ENCODE measurements around the gene DNAJC18. TPM values are rescaled to one million over a fixed set of nuclear protein-coding genes. Genes with fewer than 3 reads are reported as not detected.

The DNAJC18 gene
- total and polyA plus RNA-seq, 2 of the 8 experiments (the other 6 are each of a cell fraction or from before 2014, with no cell fraction given): 7.8 to 29.2 TPM

DNA sequence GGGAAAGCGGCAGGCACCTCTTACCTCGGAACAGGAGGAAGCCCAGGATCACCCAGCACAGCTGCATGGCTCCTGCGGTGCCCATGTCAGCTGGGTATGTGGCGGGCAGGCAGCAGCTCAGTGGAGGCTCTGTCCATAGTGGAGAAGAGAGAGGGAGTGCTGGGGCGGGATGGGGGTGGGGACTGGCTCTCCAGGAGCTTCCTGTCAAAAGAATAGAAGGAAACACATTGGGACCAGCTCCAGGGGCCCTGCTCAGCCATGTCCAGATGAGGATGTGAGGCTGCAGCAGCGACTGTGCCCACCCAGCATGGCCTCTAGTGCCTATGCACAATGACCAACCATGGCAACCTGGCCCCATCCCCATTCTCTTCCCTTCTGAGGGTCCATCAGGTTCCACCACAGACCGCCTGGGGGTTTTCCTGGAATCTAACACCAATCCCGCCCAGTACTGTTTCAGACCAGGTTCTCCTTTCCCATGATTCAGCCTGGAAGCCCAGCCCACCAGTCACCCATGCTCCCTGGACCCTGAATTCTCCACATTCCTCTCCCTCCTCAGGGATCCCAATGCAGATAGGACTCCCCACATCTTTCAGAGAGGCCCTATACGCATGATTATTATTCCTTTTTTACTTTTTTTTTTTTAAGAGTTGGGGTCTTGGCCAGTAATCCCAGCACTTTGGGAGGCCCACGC lies 23.4 kb upstream of the DNAJC18 start, which contains the start of gene ECSCR:
Gene ECSCR (minus strand): TSS at position 158 of the 691 bp plus-strand sequence. CDS start 73 bp downstream, at position 85.
- no peaks in the 10 kb centered on the region for H4K20me1 ChIP-seq (replicated peaks in 1 of 2; ENCODE audit: control insufficient read depth in 1 of 2, insufficient read depth in 2 of 2, low read length in 2 of 2)
- H3K79me1 ChIP-seq (ENCODE audit: low read depth, low read length): no peaks in the 10 kb centered on the region
- H3K27ac ChIP-seq (ENCODE audit: low read depth, low read length): no peak within 1 kb of the TSS
- TF ChIP-seq, protein P1, sequence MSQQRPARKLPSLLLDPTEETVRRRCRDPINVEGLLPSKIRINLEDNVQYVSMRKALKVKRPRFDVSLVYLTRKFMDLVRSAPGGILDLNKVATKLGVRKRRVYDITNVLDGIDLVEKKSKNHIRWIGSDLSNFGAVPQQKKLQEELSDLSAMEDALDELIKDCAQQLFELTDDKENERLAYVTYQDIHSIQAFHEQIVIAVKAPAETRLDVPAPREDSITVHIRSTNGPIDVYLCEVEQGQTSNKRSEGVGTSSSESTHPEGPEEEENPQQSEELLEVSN (IDR thresholded peaks at IDR 0.05): peak; percentile 25; the same call in 1 of the 2 replicates
- no peak for TF ChIP-seq EP300 (IDR thresholded peaks at IDR 0.05; ENCODE audit: borderline replicate concordance in 1 of 2, low read depth in 2 of 2, low read length in 2 of 2)
- no peak for TF ChIP-seq EZH2 (IDR thresholded peaks at IDR 0.05; ENCODE audit: low read depth, low read length, severe bottlenecking)
- peak; percentile 82 for TF ChIP-seq TEAD4 (IDR thresholded peaks at IDR 0.05; ENCODE audit: low read depth, low read length)
- no peak for TF ChIP-seq SP2 (IDR thresholded peaks at IDR 0.05; ENCODE audit: low read length)
- TF ChIP-seq RFX5 (IDR thresholded peaks at IDR 0.05; ENCODE audit: borderline replicate concordance, low read depth, low read length): no peak
- no peak for TF ChIP-seq JUN (IDR thresholded peaks at IDR 0.05; ENCODE audit: low read depth, low read length)
- no peak within 1 kb of the TSS for H3K9ac ChIP-seq (replicated peaks in 1 of 4; ENCODE audit: extremely low read depth in 1 of 4, low read depth in 3 of 4, low read length in 3 of 4)
- H2BK5ac ChIP-seq (ENCODE audit: low read depth, low read length): peak within 1 kb of the TSS; percentile 76; the same call in 1 of the 2 replicates
- peak within 1 kb of the TSS; percentile 55 for H3K18ac ChIP-seq (ENCODE audit: extremely low read depth, low read length)
- H4K91ac ChIP-seq (replicated peaks; ENCODE audit: insufficient read length, low read length): peak within 1 kb of the TSS; percentile 60
- H3K27me3 ChIP-seq (replicated peaks in 1 of 4; ENCODE audit: control insufficient read depth in 3 of 4, extremely low read depth in 1 of 4, insufficient read depth in 3 of 4, low read length in 3 of 4): no peaks in the 10 kb centered on the region
- no peak within 1 kb of the TSS for H3K23ac ChIP-seq (ENCODE audit: insufficient read length)
- H3K9me3 ChIP-seq (ENCODE audit: insufficient read depth in 2 of 2, low read depth in 1 of 2, low read length in 1 of 2): no peaks in the 10 kb centered on the region
- 80% methylated on average over 9 of the region's 10 CpGs; no CpG with 5 or more reads in 1 of the 2 experiments for WGBS, 2 experiments (ENCODE audit: extremely low coverage in 1 of 2, insufficient coverage in 1 of 2, insufficient read length in 1 of 2, insufficient replicate concordance in 2 of 2, low coverage in 1 of 2, low lambda C conversion rate in 2 of 2, missing lambda C conversion rate in 1 of 2)
- H3K23me2 ChIP-seq (ENCODE audit: low read depth, low read length): no peaks in the 10 kb centered on the region
- peaks cover 5 to 15% (median 12%) of the 10 kb centered on the region in 4 experiments; a peak in 6 of 7 replicates for H3K4me1 ChIP-seq (replicated peaks in 1 of 4; ENCODE audit: control insufficient read depth in 3 of 4, insufficient read depth in 4 of 4, low read length in 3 of 4)
- peak within 1 kb of the TSS; percentile 86 for H2BK20ac ChIP-seq (ENCODE audit: low read length)
- CTCF ChIA-PET (ENCODE audit: partially characterized antibody): interaction anchor here (0.8 to 1.7 kb wide), 7 partner anchors 8 to 51 kb away, joined by 3 to 13 read pairs (median 4); partner anchors contain the start of genes SMIM33 and STING1
- H3K36me3 ChIP-seq (ENCODE audit: control insufficient read depth in 2 of 4, insufficient read depth in 4 of 4, low read length in 3 of 4): no peaks in the 10 kb centered on the region
- H4K5ac ChIP-seq (ENCODE audit: insufficient read length, low read depth, low read length): no peak within 1 kb of the TSS
- no peak within 1 kb of the TSS for H2BK120ac ChIP-seq (replicated peaks; ENCODE audit: low read depth, low read length)
- no peak within 1 kb of the TSS for H4K8ac ChIP-seq (ENCODE audit: extremely low read depth, insufficient read depth, low read length)
- peak within 1 kb of the TSS; percentile 13; the same call in 1 of the 2 replicates for H2AFZ ChIP-seq (ENCODE audit: low read length)
- H3K14ac ChIP-seq (ENCODE audit: insufficient read length): no peak within 1 kb of the TSS
- peak within 1 kb of the TSS; percentile 32 to 39; a peak in 2 of 4 replicates for H3K4me2 ChIP-seq (ENCODE audit: insufficient read depth in 1 of 2, low read depth in 2 of 2, low read length in 2 of 2)
- no peak within 1 kb of the TSS for H3K4me3 ChIP-seq (ENCODE audit: extremely low read depth in 1 of 4, insufficient read depth in 2 of 4, low read depth in 3 of 4, low read length in 4 of 4)
- no peak for FAIRE-seq
- peak within 1 kb of the TSS; percentile 68; the same call in 1 of the 2 replicates for H2AK5ac ChIP-seq (ENCODE audit: low read depth, low read length)
- peak within 1 kb of the TSS; percentile 92; the same call in 1 of the 2 replicates for H2BK15ac ChIP-seq (ENCODE audit: low read length)
- peak within 1 kb of the TSS; percentile 96; the same call in 1 of the 2 replicates for H2BK12ac ChIP-seq (ENCODE audit: low read depth, low read length)
- H3K4ac ChIP-seq (replicated peaks; ENCODE audit: insufficient read length, low read depth, low read length): no peak within 1 kb of the TSS
- H3K56ac ChIP-seq (replicated peaks; ENCODE audit: insufficient read length, low read depth, low read length): no peak within 1 kb of the TSS
- no peaks in the 10 kb centered on the region for H3K79me2 ChIP-seq (ENCODE audit: control insufficient read depth in 1 of 2, insufficient read depth in 2 of 2, low read length in 2 of 2)
- DNase-seq (ENCODE audit: low read depth in 1 of 2, low spot score in 2 of 2): no peak
- POLR2A ChIA-PET (ENCODE audit: partially characterized antibody): interaction anchor here (0.7 to 1.9 kb wide), 6 partner anchors 14 to 60 kb away, joined by 3 to 6 read pairs (median 4); partner anchors contain the start of genes DNAJC18 and STING1
